ENCODE measurements around the gene PLCH1.

Gene PLCH1

GRCh38 chr3:155585384-155585783, 159.5 kb downstream of the PLCH1 start:
- no peaks in the 10 kb centered on the region for H3K9me2 ChIP-seq (replicated peaks; ENCODE audit: control insufficient read depth, low read length)
- H3K27me3 ChIP-seq (ENCODE audit: control insufficient read depth, low read length) = peaks cover 8% of the 10 kb centered on the region; the same call in 1 of the 2 replicates

GRCh38 chr3:155581579-155581978, 163.3 kb downstream of the PLCH1 start:
- TF ChIP-seq EZH2phosphoT487 (IDR thresholded peaks at IDR 0.05; ENCODE audit: borderline replicate concordance, low read length) = no peak
- TF ChIP-seq, protein P1, sequence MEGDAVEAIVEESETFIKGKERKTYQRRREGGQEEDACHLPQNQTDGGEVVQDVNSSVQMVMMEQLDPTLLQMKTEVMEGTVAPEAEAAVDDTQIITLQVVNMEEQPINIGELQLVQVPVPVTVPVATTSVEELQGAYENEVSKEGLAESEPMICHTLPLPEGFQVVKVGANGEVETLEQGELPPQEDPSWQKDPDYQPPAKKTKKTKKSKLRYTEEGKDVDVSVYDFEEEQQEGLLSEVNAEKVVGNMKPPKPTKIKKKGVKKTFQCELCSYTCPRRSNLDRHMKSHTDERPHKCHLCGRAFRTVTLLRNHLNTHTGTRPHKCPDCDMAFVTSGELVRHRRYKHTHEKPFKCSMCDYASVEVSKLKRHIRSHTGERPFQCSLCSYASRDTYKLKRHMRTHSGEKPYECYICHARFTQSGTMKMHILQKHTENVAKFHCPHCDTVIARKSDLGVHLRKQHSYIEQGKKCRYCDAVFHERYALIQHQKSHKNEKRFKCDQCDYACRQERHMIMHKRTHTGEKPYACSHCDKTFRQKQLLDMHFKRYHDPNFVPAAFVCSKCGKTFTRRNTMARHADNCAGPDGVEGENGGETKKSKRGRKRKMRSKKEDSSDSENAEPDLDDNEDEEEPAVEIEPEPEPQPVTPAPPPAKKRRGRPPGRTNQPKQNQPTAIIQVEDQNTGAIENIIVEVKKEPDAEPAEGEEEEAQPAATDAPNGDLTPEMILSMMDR (IDR thresholded peaks at IDR 0.05; ENCODE audit: low read depth, low read length, poor library complexity, severe bottlenecking) = no peak
- H3K9me3 ChIP-seq (ENCODE audit: control insufficient read depth, insufficient read depth, low read length) = no peaks in the 10 kb centered on the region
- peaks cover 7% of the 10 kb centered on the region; the same call in 1 of the 2 replicates for H3K27me3 ChIP-seq (ENCODE audit: control insufficient read depth, low read length)
- no peak overlapping the region for H3K4me2 ChIP-seq (ENCODE audit: low read length)
- H3K79me2 ChIP-seq (ENCODE audit: control insufficient read depth, low read length) = no peaks in the 10 kb centered on the region
- H3F3A ChIP-seq (ENCODE audit: control insufficient read depth, insufficient read depth) = no peaks in the 10 kb centered on the region
- no peaks in the 10 kb centered on the region for H4K20me1 ChIP-seq (ENCODE audit: control insufficient read depth, insufficient read depth, low read depth, low read length)
- H3K36me3 ChIP-seq (ENCODE audit: control insufficient read depth, low read length) = no peaks in the 10 kb centered on the region
- H3K4me1 ChIP-seq (ENCODE audit: control insufficient read depth, low read length) = no peaks in the 10 kb centered on the region
- no peak overlapping the region for H3K4me3 ChIP-seq (ENCODE audit: low read length)
- H3K9me2 ChIP-seq (replicated peaks; ENCODE audit: control insufficient read depth, low read length) = no peaks in the 10 kb centered on the region
- H3K27ac ChIP-seq (ENCODE audit: low read depth, low read length) = no peak overlapping the region

More at GRCh38 chr3:155585384-155585783, 159.5 kb downstream of the PLCH1 start:
- Histone ChIP-seq H3K9me3 (ENCODE audit: control insufficient read depth, insufficient read depth, low read length) (no peaks in the 10 kb centered on the region), H4K20me1 (ENCODE audit: control insufficient read depth, insufficient read depth, low read depth, low read length) (no peaks in the 10 kb centered on the region), H3K4me3 (ENCODE audit: low read length) (no peak overlapping the region), H3K79me2 (ENCODE audit: control insufficient read depth, low read length) (no peaks in the 10 kb centered on the region), H3F3A (ENCODE audit: control insufficient read depth, insufficient read depth) (no peaks in the 10 kb centered on the region), H3K4me1 (ENCODE audit: control insufficient read depth, low read length) (no peaks in the 10 kb centered on the region), H3K4me2 (ENCODE audit: low read length) (no peak overlapping the region), H3K27ac (ENCODE audit: low read depth, low read length) (no peak overlapping the region), H3K36me3 (ENCODE audit: control insufficient read depth, low read length) (no peaks in the 10 kb centered on the region)
- TF ChIP-seq, protein P1 (IDR thresholded peaks at IDR 0.05; ENCODE audit: low read depth, low read length, poor library complexity, severe bottlenecking) = no peak
- no peak for TF ChIP-seq EZH2phosphoT487 (IDR thresholded peaks at IDR 0.05; ENCODE audit: borderline replicate concordance, low read length)

GRCh38 chr3:155572085-155572484, 172.8 kb downstream of the PLCH1 start:
- no peaks in the 10 kb centered on the region for H3K9me2 ChIP-seq (replicated peaks; ENCODE audit: control insufficient read depth, low read length)
- no peaks in the 10 kb centered on the region for H3K4me1 ChIP-seq (ENCODE audit: control insufficient read depth, low read length)
- H3F3A ChIP-seq (ENCODE audit: control insufficient read depth, insufficient read depth) = no peaks in the 10 kb centered on the region
- no peak overlapping the region for H3K4me2 ChIP-seq (ENCODE audit: low read length)
- H4K20me1 ChIP-seq (ENCODE audit: control insufficient read depth, insufficient read depth, low read depth, low read length) = no peaks in the 10 kb centered on the region
- no peaks in the 10 kb centered on the region for H3K79me2 ChIP-seq (ENCODE audit: control insufficient read depth, low read length)
- H3K36me3 ChIP-seq (ENCODE audit: control insufficient read depth, low read length) = no peaks in the 10 kb centered on the region
- H3K9me3 ChIP-seq (ENCODE audit: control insufficient read depth, insufficient read depth, low read length) = no peaks in the 10 kb centered on the region
- no peaks in the 10 kb centered on the region; the same call in 1 of the 2 replicates for H3K27me3 ChIP-seq (ENCODE audit: control insufficient read depth, low read length)
- no peak overlapping the region for H3K27ac ChIP-seq (ENCODE audit: low read depth, low read length)
- TF ChIP-seq EZH2phosphoT487 (IDR thresholded peaks at IDR 0.05; ENCODE audit: borderline replicate concordance, low read length) = no peak
- TF ChIP-seq, protein P1 (IDR thresholded peaks at IDR 0.05; ENCODE audit: low read depth, low read length, poor library complexity, severe bottlenecking) = no peak
- no peak overlapping the region for H3K4me3 ChIP-seq (ENCODE audit: low read length)
